Activated naive CD8-positive, alpha-beta T cell treated with anti-CD3 and anti-CD28 coated beads, Interleukin-2, amount 10 ng/mL, durations not matched to agents 7 days and 5 days (primary cell): ENCODE data around the gene TTC14. TPM values are rescaled to one million over a fixed set of nuclear protein-coding genes. Genes with fewer than 3 reads are reported as not detected.

Experiments
- ATAC-seq: fragments of 150-1000 bp; cut with Tn5 transposase; one replicate; pipeline ENCODE4 v1.10.0; 2021; ENCODE audit warnings: low read depth, moderate library complexity
- POLR2A ChIA-PET: fragments of 350-600 bp; sonication (Branson Sonifier 250); formaldehyde crosslinking; loops from one replicate; lab custom pipeline; 2021; ENCODE audit warnings: antibody characterized with exemption; lab: Charles Lee
- DNase-seq: peaks from one replicate; pipeline ENCODE4 v3.0.0; 2021
- H3K27ac Mint-ChIP-seq: one replicate; pipeline ENCODE4 v1.8.0; 2022; ENCODE audit warnings: mild to moderate bottlenecking, mixed read lengths
- H3K27me3 Mint-ChIP-seq: one replicate; pipeline ENCODE4 v1.8.0; 2022; ENCODE audit warnings: mild to moderate bottlenecking, moderate library complexity, mixed read lengths
- H3K36me3 Mint-ChIP-seq: one replicate; pipeline ENCODE4 v1.8.0; 2021; ENCODE audit warnings: mild to moderate bottlenecking, mixed read lengths
- H3K4me1 Mint-ChIP-seq: one replicate; pipeline ENCODE4 v1.8.0; 2021; ENCODE audit warnings: mixed read lengths
- H3K4me3 Mint-ChIP-seq: one replicate; pipeline ENCODE4 v1.8.0; 2022; ENCODE audit warnings: mild to moderate bottlenecking, moderate library complexity, mixed read lengths
- H3K9me3 Mint-ChIP-seq: one replicate; pipeline ENCODE4 v1.8.0; 2021; ENCODE audit warnings: mixed read lengths
- total RNA-seq, 2 experiments: library from RNA; stranded (reverse); gene quantifications; one replicate each; pipeline ENCODE4 v1.2.3, GENCODE V29; 2021

TTC14 gene
- total RNA-seq, 2 experiments from 2014 or later: 95.3 to 112 TPM

DNA sequence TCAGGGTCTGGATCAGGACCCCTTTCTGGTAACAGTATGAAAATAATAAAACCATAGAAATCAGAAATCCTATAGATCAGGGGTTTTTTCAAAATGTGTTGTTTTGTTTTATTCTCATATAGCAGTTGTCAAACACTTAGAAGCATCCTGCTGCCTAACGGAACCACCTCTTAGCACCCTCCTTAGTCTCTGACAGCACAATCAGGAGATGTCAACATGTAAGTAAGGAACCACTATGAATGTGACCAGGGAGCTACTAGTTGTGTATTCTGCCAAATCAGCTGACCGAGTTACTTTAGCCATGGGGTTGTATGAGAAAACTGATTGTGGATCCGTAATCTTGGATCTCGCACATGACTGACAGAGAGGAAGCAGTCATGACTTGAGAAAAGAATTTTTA is 55.1 kb downstream of the TTC14 start:
- POLR2A ChIA-PET: no interaction called here

More for the DNA sequence above, 55.1 kb downstream of the TTC14 start:
- Mint-ChIP-seq H3K36me3 (no peaks in the 10 kb centered on the region), H3K27me3 (peaks cover 22% of the 10 kb centered on the region), H3K9me3 (no peaks in the 10 kb centered on the region), H3K27ac (no peak overlapping the region), H3K4me1 (no peaks in the 10 kb centered on the region), H3K4me3 (no peak overlapping the region)
- ATAC-seq (no peak), DNase-seq (no peak)

Other genes starting within 250 kb of the TTC14 start
- gene CCDC39, start 77.3 kb downstream of the TTC14 start, total RNA-seq: not detected